Activated CD4-positive, alpha-beta T cell treated with anti-CD3 and anti-CD28 coated beads, Interleukin-2, amount 10 ng/mL, durations not matched to agents 7 days and 5 days (primary cell): ENCODE data around the gene PKMYT1. TPM values are rescaled to one million over a fixed set of nuclear protein-coding genes. Genes with fewer than 3 reads are reported as not detected.
A peak's percentile ranks its signal among the peaks of the same experiment; 100 is the strongest.

Source experiments
- CTCF ChIA-PET: fragments of 350-600 bp; sonication (Branson Sonifier 250); formaldehyde crosslinking; loops from one replicate; lab custom pipeline; 2021; ENCODE audit warnings: antibody characterized with exemption; lab: Charles Lee
- POLR2A ChIA-PET: fragments of 350-600 bp; sonication (Branson Sonifier 250); formaldehyde crosslinking; loops from one replicate; lab custom pipeline; 2021; ENCODE audit warnings: antibody characterized with exemption; lab: Charles Lee
- DNase-seq: peaks from one replicate; pipeline ENCODE4 v3.0.0-alpha.2; 2020
- H3K27ac Mint-ChIP-seq: one replicate; pipeline ENCODE4 v1.8.0; 2021; ENCODE audit warnings: mild to moderate bottlenecking, moderate library complexity, mixed read lengths
- H3K27me3 Mint-ChIP-seq: one replicate; pipeline ENCODE4 v1.8.0; 2021; ENCODE audit warnings: mixed read lengths
- H3K36me3 Mint-ChIP-seq: one replicate; pipeline ENCODE4 v1.8.0; 2021; ENCODE audit warnings: low read depth, mixed read lengths
- H3K4me1 Mint-ChIP-seq: one replicate; pipeline ENCODE4 v1.8.0; 2021; ENCODE audit warnings: mixed read lengths
- H3K4me3 Mint-ChIP-seq: one replicate; pipeline ENCODE4 v1.8.0; 2021; ENCODE audit warnings: mild to moderate bottlenecking, moderate library complexity, mixed read lengths
- H3K9me3 Mint-ChIP-seq: one replicate; pipeline ENCODE4 v1.8.0; 2021; ENCODE audit warnings: mixed read lengths
- total RNA-seq, 2 experiments: library from RNA; stranded (reverse); gene quantifications; one replicate each; pipeline ENCODE4 v1.2.3, GENCODE V29; 2021

Gene PKMYT1
- 100 to 1,000 TPM; 122 to 151 TPM for total RNA-seq

- H3K27ac Mint-ChIP-seq: peak within 1 kb of the TSS; percentile 92
- ChIA-PET POLR2A (interaction anchor here (0.6 to 1.0 kb wide), 2 partner anchors 10 to 103 kb away, joined by 3 to 5 read pairs; no protein-coding TSS in a partner anchor), CTCF (interaction anchor here (0.6 to 4.2 kb wide), 9 partner anchors 11 to 395 kb away, joined by 3 to 19 read pairs (median 4); partner anchors contain the start of gene PAQR4)
- peak; percentile 93 for DNase-seq
- H3K9me3 Mint-ChIP-seq: no peaks in the 10 kb centered on the region
- no peaks in the 10 kb centered on the region for H3K27me3 Mint-ChIP-seq
- peaks cover 44% of the 10 kb centered on the region for H3K4me1 Mint-ChIP-seq
- peak within 1 kb of the TSS; percentile 89 for H3K4me3 Mint-ChIP-seq
- peaks cover 5% of the 10 kb centered on the region for H3K36me3 Mint-ChIP-seq
Observed at GRCh38 chr16:2980227-2981176, at the start of gene PKMYT1. PKMYT1 (minus strand) TSS chr16:2980446; CDS start chr16:2979657, 789 bp downstream.

GRCh38 chr16:3029491-3030221 is 49.4 kb upstream of the PKMYT1 start:
- no peaks in the 10 kb centered on the region for H3K9me3 Mint-ChIP-seq
- peaks cover 19% of the 10 kb centered on the region for H3K36me3 Mint-ChIP-seq
- peaks cover 45% of the 10 kb centered on the region for H3K27me3 Mint-ChIP-seq
- ChIA-PET POLR2A (interaction anchor here (0.6 to 1.1 kb wide), 3 partner anchors 10 to 48 kb away, joined by 3 read pairs; no protein-coding TSS in a partner anchor), CTCF (interaction anchor here (0.6 to 9.5 kb wide), 11 partner anchors 8 to 590 kb away, joined by 3 to 119 read pairs (median 16); partner anchors contain the start of genes CLDN6, HCFC1R1, IL32 and MMP25)
- H3K4me3 Mint-ChIP-seq: peak overlapping the region; percentile 60
- H3K4me1 Mint-ChIP-seq: peaks cover 39% of the 10 kb centered on the region
- peak; percentile 58 for DNase-seq
- H3K27ac Mint-ChIP-seq: no peak overlapping the region

- CTCF ChIA-PET: interaction anchor here (0.5 to 9.5 kb wide), 34 partner anchors 7 to 481 kb away, joined by 3 to 119 read pairs (median 5); partner anchors contain the start of genes CLDN6, HCFC1R1, IL32 and MMP25
- H3K4me3 Mint-ChIP-seq: peak overlapping the region; percentile 60
- no peaks in the 10 kb centered on the region for H3K9me3 Mint-ChIP-seq
- peaks cover 43% of the 10 kb centered on the region for H3K4me1 Mint-ChIP-seq
- POLR2A ChIA-PET: interaction anchor here (0.6 to 1.1 kb wide), 3 partner anchors 9 to 19 kb away, joined by 3 read pairs; partner anchors contain the start of gene TNFRSF12A
- no peak for DNase-seq
- H3K27ac Mint-ChIP-seq: no peak overlapping the region
- H3K36me3 Mint-ChIP-seq: peaks cover 20% of the 10 kb centered on the region
- H3K27me3 Mint-ChIP-seq: peaks cover 37% of the 10 kb centered on the region
Observed at GRCh38 chr16:3028716-3029319, 48.6 kb upstream of the PKMYT1 start.

- Mint-ChIP-seq H3K36me3 (peaks cover 19% of the 10 kb centered on the region), H3K4me1 (peaks cover 48% of the 10 kb centered on the region), H3K27ac (peak overlapping the region; percentile 78), H3K4me3 (peak overlapping the region; percentile 38), H3K9me3 (no peaks in the 10 kb centered on the region), H3K27me3 (peaks cover 30% of the 10 kb centered on the region)
- CTCF ChIA-PET: interaction anchor here (0.5 to 9.5 kb wide), 39 partner anchors 7 to 482 kb away, joined by 3 to 119 read pairs (median 4); partner anchors contain the start of genes BICDL2, CLDN6, HCFC1R1 and IL32
- peak; percentile 88 for DNase-seq
- POLR2A ChIA-PET: interaction anchor here (0.5 to 0.9 kb wide), 2 partner anchors 8 to 89 kb away, joined by 3 read pairs; partner anchors contain the start of gene TNFRSF12A
Observed at GRCh38 chr16:3027983-3028715, 47.9 kb upstream of the PKMYT1 start.

GRCh38 chr16:3027489-3027795 is 47.2 kb upstream of the PKMYT1 start:
- POLR2A ChIA-PET: no interaction called here
- CTCF ChIA-PET: interaction anchor here (0.7 to 9.5 kb wide), 28 partner anchors 6 to 483 kb away, joined by 3 to 119 read pairs (median 5); partner anchors contain the start of genes BICDL2, CLDN6, HCFC1R1 and IL32
- no peak overlapping the region for H3K4me3 Mint-ChIP-seq
- H3K27me3 Mint-ChIP-seq: peaks cover 23% of the 10 kb centered on the region
- peaks cover 52% of the 10 kb centered on the region for H3K4me1 Mint-ChIP-seq
- DNase-seq: no peak
- H3K36me3 Mint-ChIP-seq: peaks cover 19% of the 10 kb centered on the region
- no peak overlapping the region for H3K27ac Mint-ChIP-seq
- H3K9me3 Mint-ChIP-seq: no peaks in the 10 kb centered on the region

GRCh38 chr16:3026609-3027488 is 46.6 kb upstream of the PKMYT1 start:
- ChIA-PET CTCF (interaction anchor here (0.7 to 9.5 kb wide), 17 partner anchors 5 to 483 kb away, joined by 3 to 119 read pairs (median 8); partner anchors contain the start of genes BICDL2, CLDN6, HCFC1R1 and MMP25), POLR2A (no interaction called here)
- peaks cover 19% of the 10 kb centered on the region for H3K36me3 Mint-ChIP-seq
- H3K4me3 Mint-ChIP-seq: no peak overlapping the region
- H3K9me3 Mint-ChIP-seq: no peaks in the 10 kb centered on the region
- H3K27me3 Mint-ChIP-seq: peaks cover 17% of the 10 kb centered on the region
- H3K27ac Mint-ChIP-seq: no peak overlapping the region
- DNase-seq: no peak
- peaks cover 55% of the 10 kb centered on the region for H3K4me1 Mint-ChIP-seq

- Mint-ChIP-seq H3K9me3 (no peaks in the 10 kb centered on the region), H3K4me3 (no peak overlapping the region), H3K36me3 (peaks cover 19% of the 10 kb centered on the region), H3K27ac (no peak overlapping the region), H3K4me1 (peaks cover 61% of the 10 kb centered on the region), H3K27me3 (peaks cover 14% of the 10 kb centered on the region)
- POLR2A ChIA-PET: no interaction called here
- CTCF ChIA-PET: interaction anchor here (1.3 to 8.9 kb wide), 4 partner anchors 16 to 124 kb away, joined by 4 to 119 read pairs (median 42); partner anchors contain the start of gene MMP25
- no peak for DNase-seq
Observed at GRCh38 chr16:3026003-3026378, 45.7 kb upstream of the PKMYT1 start.

GRCh38 chr16:3025032-3026002 is 45.1 kb upstream of the PKMYT1 start:
- DNase-seq: no peak
- Mint-ChIP-seq H3K4me1 (peaks cover 62% of the 10 kb centered on the region), H3K9me3 (no peaks in the 10 kb centered on the region), H3K36me3 (peaks cover 19% of the 10 kb centered on the region), H3K27ac (no peak overlapping the region), H3K27me3 (peaks cover 12% of the 10 kb centered on the region), H3K4me3 (no peak overlapping the region)
- ChIA-PET POLR2A (no interaction called here), CTCF (interaction anchor here (1.2 to 8.3 kb wide), 4 partner anchors 7 to 124 kb away, joined by 3 to 90 read pairs (median 40); no protein-coding TSS in a partner anchor)

- peak within 1 kb of the TSS; percentile 95 for H3K27ac Mint-ChIP-seq
- H3K27me3 Mint-ChIP-seq: peaks cover 4% of the 10 kb centered on the region
- no peaks in the 10 kb centered on the region for H3K9me3 Mint-ChIP-seq
- peaks cover 56% of the 10 kb centered on the region for H3K4me1 Mint-ChIP-seq
- ChIA-PET CTCF (interaction anchor here (0.5 to 8.0 kb wide), 7 partner anchors 8 to 104 kb away, joined by 3 to 90 read pairs (median 5); no protein-coding TSS in a partner anchor), POLR2A (interaction anchor here (0.7 kb wide), 1 partner anchor 23 kb away, joined by 3 read pairs; no protein-coding TSS in a partner anchor)
- H3K36me3 Mint-ChIP-seq: peaks cover 19% of the 10 kb centered on the region
- peak within 1 kb of the TSS; percentile 84 for H3K4me3 Mint-ChIP-seq
- DNase-seq: peak; percentile 97
Observed at GRCh38 chr16:3023669-3024478, 43.6 kb upstream of the PKMYT1 start, which contains the start of the genes HCFC1R1 and THOC6. HCFC1R1 (minus strand) TSS chr16:3023942; CDS start chr16:3023941, 1 bp downstream. THOC6 (plus strand) TSS chr16:3024035; CDS start chr16:3024327, 292 bp downstream.
